ENCODE data around the gene ZBED1. TPM values are rescaled to one million over a fixed set of nuclear protein-coding genes. Genes with fewer than 3 reads are reported as not detected.

ZBED1 gene
- total and polyA plus RNA-seq, 9 of the 15 experiments (the other 6 are each of a cell fraction or from before 2014, with no cell fraction given) = 0.61 to 27.6 (median 13.9) TPM

GRCh38 chrX:2536141-2536540, 35.4 kb upstream of the ZBED1 start:
- no peak for ATAC-seq
- Histone ChIP-seq H3K9me1 (ENCODE audit: control insufficient read depth, insufficient read depth, low read length) (no peaks in the 10 kb centered on the region), H3K4me3 (no peak overlapping the region), H3K79me2 (ENCODE audit: control insufficient read depth, insufficient read depth, low read length) (no peaks in the 10 kb centered on the region), H4K20me1 (replicated peaks; ENCODE audit: control insufficient read depth, insufficient read depth, low read length) (no peaks in the 10 kb centered on the region), H3K9me3 (replicated peaks; ENCODE audit: control insufficient read depth, insufficient read depth, low read depth, low read length) (no peaks in the 10 kb centered on the region), H3K4me1 (replicated peaks in 1 of 2; ENCODE audit: control insufficient read depth in 2 of 2, insufficient read depth in 2 of 2, low read length in 2 of 2) (no peaks in the 10 kb centered on the region), H3K27me3 (ENCODE audit: control insufficient read depth in 2 of 2, insufficient read depth in 2 of 2, low read length in 2 of 2) (peaks cover 5 to 6% of the 10 kb centered on the region in 2 experiments; a peak in 3 of 5 replicates), H3K9ac (ENCODE audit: insufficient read depth in 1 of 2, low read depth in 2 of 2, low read length in 2 of 2) (no peak overlapping the region), H3K4me2 (ENCODE audit: insufficient read depth, low read length) (no peak overlapping the region), H3K36me3 (ENCODE audit: control insufficient read depth, insufficient read depth, low read length) (no peaks in the 10 kb centered on the region), H3K27ac (ENCODE audit: extremely low read depth, low read depth, low read length) (no peak overlapping the region), H2AFZ (ENCODE audit: low read depth, low read length) (no peak overlapping the region)
- no peak for FAIRE-seq
- DNase-seq (ENCODE audit: extremely low read depth in 1 of 4, low spot score in 3 of 4) = no peak
- 2% methylated on average over 7 of the region's 7 CpGs for WGBS (ENCODE audit: insufficient coverage, low coverage, missing lambda C conversion rate)
- no TSS peak for BruUV-seq (replicated peaks)
- ChIA-PET POLR2A (no interaction called here), CTCF (ENCODE audit: low intra/inter-chr PET ratio) (no interaction called here)
- intact Hi-C loops (cut with micrococcal nuclease) (no loop called here), in situ Hi-C loops (cut with MboI) (no loop called here)
- no peak for TF ChIP-seq ZNF518B (CRISPR knock-in tag; IDR thresholded peaks at IDR 0.05)
- TF ChIP-seq THRA (IDR thresholded peaks at IDR 0.05) = no peak
- TF ChIP-seq, protein P1, sequence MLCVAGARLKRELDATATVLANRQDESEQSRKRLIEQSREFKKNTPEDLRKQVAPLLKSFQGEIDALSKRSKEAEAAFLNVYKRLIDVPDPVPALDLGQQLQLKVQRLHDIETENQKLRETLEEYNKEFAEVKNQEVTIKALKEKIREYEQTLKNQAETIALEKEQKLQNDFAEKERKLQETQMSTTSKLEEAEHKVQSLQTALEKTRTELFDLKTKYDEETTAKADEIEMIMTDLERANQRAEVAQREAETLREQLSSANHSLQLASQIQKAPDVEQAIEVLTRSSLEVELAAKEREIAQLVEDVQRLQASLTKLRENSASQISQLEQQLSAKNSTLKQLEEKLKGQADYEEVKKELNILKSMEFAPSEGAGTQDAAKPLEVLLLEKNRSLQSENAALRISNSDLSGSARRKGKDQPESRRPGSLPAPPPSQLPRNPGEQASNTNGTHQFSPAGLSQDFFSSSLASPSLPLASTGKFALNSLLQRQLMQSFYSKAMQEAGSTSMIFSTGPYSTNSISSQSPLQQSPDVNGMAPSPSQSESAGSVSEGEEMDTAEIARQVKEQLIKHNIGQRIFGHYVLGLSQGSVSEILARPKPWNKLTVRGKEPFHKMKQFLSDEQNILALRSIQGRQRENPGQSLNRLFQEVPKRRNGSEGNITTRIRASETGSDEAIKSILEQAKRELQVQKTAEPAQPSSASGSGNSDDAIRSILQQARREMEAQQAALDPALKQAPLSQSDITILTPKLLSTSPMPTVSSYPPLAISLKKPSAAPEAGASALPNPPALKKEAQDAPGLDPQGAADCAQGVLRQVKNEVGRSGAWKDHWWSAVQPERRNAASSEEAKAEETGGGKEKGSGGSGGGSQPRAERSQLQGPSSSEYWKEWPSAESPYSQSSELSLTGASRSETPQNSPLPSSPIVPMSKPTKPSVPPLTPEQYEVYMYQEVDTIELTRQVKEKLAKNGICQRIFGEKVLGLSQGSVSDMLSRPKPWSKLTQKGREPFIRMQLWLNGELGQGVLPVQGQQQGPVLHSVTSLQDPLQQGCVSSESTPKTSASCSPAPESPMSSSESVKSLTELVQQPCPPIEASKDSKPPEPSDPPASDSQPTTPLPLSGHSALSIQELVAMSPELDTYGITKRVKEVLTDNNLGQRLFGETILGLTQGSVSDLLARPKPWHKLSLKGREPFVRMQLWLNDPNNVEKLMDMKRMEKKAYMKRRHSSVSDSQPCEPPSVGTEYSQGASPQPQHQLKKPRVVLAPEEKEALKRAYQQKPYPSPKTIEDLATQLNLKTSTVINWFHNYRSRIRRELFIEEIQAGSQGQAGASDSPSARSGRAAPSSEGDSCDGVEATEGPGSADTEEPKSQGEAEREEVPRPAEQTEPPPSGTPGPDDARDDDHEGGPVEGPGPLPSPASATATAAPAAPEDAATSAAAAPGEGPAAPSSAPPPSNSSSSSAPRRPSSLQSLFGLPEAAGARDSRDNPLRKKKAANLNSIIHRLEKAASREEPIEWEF (CRISPR knock-in tag; IDR thresholded peaks at IDR 0.05) = no peak
- TF ChIP-seq KDM1A (IDR thresholded peaks at IDR 0.05) = no peak
- TF ChIP-seq ATF3 (IDR thresholded peaks at IDR 0.05) = no peak
- no peak for TF ChIP-seq ATF3 (CRISPR knock-in tag; conservative IDR thresholded peaks at IDR 0.05)
- TF ChIP-seq ZNF586 (CRISPR knock-in tag; conservative IDR thresholded peaks at IDR 0.05) = no peak
- TF ChIP-seq FOS (IDR thresholded peaks at IDR 0.05; ENCODE audit: extremely low read depth, insufficient read length) = no peak
- TF ChIP-seq HDAC1 (IDR thresholded peaks at IDR 0.05) = no peak
- no peak for TF ChIP-seq CHD1 (IDR thresholded peaks at IDR 0.05; ENCODE audit: low read length)
- no peak for TF ChIP-seq DNMT1 (IDR thresholded peaks at IDR 0.05)
